T-helper 2 cell (primary cell): Measurements from ENCODE around the gene HNRNPK.

Experiments
- DNase-seq, 5 experiments: peaks; one replicate each; pipeline versions ENCODE4 v3.0.0 to v3.0.0-alpha.2; 2012 to 2022
- total RNA-seq, 2 donors: gene quantifications; one replicate each; lab custom pipeline; 2026; lab: John Stamatoyannopoulos, UW

HNRNPK gene
- 765 to 828 reads per million in 2 donors for total RNA-seq

DNA sequence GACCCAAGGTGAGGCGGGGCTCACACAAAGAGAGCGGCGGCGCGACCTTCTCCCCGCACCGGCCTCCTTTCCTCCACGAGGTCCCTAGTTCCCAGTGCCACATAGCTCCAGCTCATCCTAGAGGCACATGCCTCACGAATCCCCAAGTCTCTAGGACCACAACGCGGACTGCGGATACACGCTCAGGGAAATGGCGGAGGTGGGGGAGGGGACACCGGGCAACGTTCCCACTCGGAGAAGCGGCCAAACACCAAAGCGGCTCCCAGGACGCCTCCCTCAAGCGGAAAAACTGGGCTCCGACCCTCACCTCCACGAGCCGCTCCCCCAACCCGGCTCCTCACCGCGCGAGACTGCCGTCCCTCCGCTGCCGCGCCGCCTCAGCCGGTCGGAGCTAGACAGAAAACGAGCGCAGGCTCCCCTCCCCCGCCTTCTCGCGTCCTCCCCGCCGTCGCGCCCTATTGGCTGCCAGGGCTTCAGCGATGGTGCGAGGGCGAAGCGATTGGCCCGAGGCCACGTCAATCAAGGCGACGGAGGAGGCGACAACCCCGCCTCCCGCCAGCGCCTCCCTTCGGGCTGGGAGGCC lies at the start of gene HNRNPK:
Gene HNRNPK (minus strand): TSS at position 404 of the 583 bp plus-strand sequence. CDS start 1,963 bp downstream, outside the sequence.
- peak; percentile 99 to 100 (median 99) for DNase-seq

DNA sequence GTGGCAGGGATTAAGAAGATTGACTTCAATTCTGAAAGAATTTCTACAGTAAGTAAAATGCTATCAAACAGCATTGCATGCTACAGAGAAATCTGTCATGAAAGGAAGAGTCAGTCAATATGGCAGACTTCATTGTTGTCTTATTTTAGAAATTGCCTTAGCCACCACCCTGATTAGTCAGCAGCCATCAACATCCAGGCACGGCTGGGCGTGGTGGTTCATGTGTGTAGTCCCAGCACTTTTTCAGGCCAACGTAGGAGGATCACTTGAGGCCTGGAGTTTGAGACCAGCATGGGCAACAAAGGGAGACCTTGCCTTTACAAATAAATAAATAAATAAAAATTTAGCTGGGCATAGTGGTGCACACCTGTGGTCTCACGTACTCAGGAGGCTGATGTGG lies 47.2 kb upstream of the HNRNPK start:
- DNase-seq = no peak

DNA sequence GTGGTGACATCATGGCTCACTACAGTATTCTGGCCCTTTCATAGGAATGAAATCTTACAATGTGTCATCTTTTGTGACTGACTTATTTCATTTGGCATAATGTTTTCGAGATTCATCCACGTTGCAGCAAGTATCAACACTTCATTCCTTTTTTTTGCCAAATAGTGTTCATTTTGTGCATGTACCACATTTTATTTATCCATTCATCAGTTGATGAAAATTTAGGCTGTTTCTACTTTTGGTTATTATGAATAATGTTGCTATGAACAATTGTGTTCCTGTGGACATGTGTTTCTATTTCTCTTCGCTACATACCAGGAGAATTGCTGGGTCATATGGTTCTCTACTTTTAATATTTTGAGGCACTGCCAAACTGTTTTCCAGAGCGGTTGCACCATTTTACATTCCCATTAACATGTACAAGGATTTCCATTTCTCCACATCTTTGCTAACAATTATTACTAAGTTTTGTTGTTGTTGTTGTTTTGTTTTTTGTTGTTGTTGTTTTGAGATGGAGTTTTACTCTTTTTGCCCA lies 44.1 kb upstream of the HNRNPK start:
- DNase-seq = no peak

DNA sequence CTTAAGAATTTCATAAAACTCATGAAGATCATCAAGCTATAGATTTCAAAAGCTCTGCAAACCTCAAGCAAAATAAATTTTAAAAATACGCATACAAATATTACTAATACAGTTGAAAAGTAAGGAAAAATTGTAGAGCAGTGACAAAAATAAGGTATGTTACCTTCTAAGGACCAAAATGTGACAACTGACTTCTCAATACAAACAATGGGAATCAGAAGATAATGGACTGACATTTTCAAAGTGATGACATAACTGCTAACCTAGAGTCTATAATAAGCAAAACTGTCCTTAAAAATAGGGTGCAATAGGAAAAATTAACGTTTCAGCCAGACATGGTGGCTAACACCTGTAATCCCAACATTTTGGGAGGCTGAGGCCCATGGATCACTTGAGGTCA lies 27.6 kb upstream of the HNRNPK start:
- DNase-seq = no peak

DNA sequence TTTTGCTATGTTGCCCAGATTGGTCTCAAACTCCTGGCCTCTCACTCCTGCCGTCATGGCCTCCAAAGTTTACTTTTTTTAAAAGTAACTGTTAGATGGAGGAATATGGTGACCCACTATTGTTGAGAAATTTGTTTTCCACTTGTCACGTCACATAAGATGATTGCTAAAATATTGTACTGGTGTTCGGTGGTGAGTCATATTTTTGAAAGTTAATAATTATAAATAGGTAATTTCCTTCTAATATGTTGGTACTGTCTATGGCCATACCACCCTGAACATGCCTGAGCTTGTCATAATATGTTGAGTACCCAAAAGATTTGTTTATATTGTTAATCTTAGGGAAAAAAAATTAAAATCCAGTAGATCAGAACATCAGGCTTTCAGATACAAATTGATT lies 23.2 kb upstream of the HNRNPK start:
- no peak for DNase-seq

DNA sequence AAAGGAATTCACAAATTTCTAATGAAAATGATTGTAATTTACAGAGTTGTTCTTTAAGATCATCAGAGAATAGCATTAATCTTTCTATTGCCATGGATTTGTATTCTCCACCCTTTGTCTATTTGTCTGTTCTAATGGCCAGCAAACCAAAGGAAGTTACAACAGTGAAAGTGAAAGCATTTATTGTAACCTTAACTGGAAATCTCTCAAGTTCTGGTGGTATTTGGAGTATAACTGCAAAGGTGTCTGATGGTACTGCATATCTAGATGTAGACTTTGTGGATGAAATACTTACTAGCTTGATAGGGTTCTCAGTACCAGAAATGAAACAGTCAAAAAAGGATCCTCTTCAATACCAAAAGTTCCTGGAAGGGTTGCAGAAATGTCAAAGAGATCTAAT lies 22.3 kb upstream of the HNRNPK start:
- DNase-seq = peak in 1 of 5 experiments; percentile 53

DNA sequence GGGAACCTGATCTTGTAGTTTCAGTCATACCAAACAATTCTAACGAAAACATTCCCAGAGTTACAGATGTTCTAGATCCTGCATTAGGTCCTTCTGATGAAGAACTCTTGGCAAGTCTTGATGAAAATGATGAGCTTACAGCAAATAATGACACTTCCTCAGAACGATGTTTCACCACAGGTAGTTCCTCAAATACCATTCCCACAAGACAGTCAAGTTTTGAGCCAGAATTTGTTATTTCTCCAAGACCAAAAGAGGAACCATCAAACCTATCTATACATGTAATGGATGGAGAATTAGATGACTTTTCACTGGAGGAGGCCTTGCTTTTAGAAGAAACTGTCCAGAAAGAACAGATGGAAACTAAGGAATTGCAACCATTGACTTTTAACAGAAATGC lies 21.6 kb upstream of the HNRNPK start:
- no peak for DNase-seq

DNA sequence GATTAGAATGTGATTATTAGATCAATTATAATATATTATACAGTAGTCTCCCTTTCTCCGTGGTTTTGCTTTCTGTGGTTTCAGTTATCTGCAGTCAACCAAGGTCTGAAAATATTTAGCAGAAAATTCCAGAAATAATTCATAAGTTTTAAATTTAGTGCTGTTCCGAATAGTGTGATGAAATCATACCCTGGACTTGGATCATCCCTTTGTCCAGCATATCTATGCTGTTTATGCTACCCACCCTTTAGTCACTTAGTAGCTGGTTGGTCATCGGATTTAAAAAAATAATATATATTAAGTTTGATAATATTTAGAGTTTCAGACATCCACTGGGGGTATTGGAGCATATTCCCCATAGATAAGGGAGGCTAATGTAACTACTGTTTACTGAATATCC lies 20.2 kb upstream of the HNRNPK start:
- DNase-seq = no peak

DNA sequence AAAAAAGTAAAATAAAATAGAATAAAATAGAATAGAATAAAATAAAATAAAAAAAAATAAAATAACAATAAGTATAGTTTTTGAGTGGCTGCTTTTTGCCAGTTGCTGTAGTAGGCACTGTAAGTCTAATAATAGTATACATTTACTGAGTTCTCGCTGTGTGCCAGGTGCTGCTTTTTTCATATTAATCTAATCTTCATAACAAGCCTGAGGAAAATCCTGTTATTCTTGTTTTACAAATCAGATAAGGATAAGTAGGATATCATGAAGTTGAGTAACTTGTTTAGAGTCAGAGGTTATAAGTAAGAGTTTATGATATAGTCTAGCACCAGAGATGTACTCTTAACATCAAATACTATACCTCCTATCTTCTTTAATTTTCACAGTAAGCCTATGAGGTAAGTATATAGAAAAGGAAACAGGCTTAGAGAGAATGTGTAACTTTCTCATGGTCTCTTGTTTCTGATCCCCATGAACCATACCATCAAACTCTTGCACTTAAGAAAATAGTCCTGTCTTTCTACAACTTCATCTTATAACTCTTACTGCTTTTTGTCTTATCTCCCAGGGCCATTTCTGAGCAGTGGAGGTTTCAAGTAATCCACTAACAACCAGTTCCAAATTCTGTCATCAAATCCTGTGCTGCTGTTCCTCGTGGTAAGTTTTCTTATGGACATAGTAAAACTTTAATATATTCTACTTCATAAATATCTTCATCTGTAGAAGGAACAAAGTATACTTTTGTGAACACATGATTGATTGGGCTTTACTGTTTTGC lies 19.3 kb upstream of the HNRNPK start:
- no peak for DNase-seq

DNA sequence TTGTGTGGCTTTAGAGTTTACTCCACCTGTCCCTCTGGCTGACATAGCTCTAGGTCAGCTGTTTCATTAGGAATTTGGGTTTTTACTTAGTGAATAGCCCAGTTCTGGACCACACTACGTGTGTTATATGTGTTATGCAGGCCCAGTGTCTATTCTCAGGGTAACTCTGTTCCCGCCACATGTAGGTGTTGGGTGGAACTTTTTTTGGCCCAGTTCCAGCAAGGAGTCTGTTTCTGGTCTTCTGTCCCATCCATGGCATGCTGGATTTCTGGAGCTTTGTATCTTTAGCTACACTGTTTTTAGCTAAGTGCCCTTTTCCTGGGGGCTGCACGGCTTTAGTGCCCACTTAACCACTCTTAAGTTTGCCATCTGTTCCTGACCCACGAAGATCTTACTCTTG lies 16.1 kb upstream of the HNRNPK start:
- no peak for DNase-seq

DNA sequence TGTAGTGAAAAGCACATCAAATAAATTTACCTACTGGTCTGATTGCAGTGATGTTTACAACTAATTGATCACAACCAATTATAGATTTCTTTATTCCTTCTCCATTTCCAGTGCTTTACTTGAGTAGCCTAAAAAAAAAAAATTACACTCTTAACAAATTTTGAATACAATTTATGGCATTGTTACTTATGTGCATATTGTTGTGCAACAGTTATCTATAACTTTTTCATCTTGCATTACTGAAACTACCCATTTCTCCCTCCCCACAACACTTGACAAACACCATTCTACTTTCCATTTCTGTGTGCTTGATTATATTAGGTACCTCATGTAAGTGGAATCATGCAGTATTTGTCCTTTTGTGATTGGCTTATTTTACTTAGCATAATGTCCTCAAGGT lies 12.9 kb upstream of the HNRNPK start:
- no peak for DNase-seq

DNA sequence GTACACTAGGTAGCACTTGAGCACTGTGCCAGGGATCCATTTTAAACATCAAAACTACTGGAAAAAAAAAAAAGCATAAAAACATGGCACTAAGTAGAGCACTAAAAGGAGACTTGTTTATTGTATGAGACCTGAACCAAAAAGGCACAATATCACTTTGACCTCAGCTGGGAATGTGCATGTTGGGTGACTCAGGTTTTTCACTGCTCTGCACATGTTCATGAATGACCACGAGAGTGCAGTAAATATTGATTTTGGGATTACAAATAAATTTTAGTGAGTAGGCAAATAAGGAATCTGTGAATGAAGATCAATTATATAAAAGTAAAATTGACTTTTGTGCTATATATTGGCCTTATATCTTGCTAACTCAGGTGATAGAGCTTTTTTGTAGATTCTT lies 12.4 kb upstream of the HNRNPK start:
- DNase-seq = no peak

DNA sequence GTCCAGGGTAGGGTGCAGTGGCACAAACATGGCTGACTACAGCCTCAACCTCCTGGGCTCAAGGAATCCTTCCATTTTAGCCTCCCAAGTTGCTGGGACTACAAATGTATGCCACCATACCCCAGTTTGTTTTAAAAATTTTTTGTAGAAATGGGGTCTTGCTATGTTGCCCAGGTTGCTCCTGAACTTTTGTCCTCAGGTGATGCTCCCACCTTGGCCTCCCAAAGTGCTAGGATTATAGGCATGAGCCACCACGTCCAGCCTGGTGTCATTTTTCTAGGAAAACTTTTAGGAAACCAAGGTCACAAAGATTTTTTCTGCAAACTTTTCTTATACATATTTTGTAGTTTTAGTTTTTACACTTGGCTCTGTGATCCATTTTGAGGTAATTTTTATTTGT lies 11.3 kb upstream of the HNRNPK start:
- no peak for DNase-seq

DNA sequence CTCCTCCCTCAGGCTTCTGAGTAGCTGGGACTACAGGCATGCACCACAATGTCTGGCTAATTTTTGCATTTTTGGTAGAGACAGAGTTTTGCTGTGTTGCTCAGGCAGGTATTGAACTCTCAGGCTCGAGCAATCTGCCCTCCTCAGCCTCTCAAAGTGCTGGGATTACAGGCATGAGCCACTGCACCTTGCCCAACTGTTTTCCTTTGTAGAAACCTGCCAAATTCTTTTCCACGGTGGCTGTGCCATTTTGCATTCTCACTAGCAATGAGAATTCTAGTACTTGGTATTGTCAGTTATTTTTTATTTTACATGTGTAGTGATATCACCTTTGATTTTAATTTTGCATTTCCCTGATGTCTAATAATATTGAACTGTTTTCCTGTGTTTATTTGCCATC lies 8.4 kb upstream of the HNRNPK start:
- DNase-seq = no peak

DNA sequence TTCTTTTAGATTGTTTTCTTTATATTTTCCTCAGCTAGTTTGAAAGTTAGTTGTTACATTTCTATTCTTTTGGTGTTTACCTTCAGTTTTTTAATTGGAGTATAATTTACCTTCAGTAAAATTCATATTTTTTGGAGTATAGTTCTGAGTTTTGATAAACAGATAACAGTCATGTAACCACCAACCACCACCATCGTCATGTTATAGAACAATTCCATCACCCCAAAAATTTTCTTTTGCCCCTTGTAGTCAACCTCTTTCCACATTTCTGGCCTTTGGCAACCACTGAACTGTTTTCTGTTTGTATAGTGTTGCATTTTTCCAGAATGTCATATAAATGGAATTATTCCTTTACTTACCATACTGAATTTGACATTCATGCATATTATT lies 7.4 kb upstream of the HNRNPK start:
- DNase-seq = no peak

DNA sequence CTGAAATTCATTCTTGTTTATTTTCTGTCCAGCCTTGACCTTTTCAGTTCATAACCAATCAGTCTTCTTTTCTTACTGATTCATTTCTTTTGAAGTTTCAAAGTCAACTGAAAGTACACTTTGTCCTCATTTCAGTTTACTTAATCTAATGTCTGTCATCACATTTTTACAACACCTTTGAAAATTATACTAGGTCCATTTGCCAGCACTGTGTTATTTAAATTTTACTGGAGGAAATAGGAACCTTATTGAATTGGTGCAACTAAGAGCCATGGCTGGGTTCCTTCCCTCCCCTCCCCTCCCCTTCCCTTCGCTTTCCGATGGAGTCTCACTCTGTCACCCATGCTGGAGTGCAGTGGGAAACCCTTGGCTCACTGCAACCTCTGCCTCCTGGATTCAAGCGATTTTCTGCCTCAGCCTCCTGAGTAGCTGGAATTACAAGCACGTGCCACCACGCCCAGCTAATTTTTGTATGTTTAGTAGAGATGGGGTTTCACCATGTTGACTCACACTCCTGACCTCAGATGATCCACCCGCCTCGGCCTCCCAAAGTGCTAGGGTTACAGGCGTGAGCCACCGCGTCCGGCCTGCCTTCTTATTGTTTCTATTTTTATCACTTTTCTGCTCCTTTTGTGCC lies 6.9 kb upstream of the HNRNPK start:
- no peak for DNase-seq

DNA sequence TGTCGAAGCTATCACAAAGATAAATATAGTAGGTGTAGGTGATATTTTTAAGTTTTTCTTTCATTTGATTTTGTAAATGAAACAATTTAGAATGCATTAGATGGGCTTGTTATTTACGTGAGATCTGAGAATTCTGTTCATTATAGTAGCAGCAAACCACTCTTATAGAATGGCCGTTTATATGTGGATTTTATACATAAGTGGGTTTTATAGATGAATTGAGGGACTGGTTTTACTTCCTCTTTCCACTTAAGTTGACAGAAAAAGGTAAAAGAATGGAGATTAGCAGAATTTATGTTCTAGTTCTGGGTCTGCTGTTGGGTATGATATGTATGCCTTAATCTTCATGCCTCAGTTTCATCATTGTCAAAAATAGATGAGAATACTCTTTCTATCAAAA lies 6.2 kb upstream of the HNRNPK start:
- DNase-seq = no peak

DNA sequence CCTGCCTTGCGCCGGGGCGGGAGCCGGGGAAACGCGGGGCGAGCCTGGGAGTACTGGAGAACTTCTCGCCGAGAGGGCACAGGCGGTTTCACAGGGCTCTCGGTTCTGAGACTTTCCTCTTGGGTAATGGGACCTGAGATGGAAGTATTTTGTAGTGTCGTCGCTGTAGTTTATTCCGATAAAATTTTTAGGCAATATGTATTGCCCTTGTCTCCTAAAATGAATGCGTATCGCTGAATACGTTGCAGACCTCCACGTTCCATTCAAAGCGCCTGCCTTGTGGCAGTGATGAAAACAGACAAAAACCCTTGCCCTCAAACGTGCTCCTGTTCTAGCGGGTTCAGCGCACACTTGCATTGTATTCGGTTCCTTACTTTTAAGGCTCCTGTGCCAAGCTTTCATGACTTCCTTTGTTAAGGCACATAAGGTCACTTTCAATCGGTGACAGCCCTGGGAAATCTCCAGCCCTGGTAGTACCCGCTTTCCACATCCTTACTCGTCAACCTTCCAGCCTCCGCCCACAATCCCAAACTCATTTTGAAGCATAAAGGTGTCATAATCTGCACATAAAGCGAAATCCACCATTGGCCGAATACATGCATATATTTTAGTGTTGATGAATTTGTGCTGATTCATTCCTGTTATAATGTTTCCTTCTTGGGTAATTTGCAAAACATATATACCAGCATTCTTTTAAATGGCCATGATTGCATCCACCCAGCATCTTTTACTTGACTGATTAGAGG lies 1.3 kb upstream of the HNRNPK start:
- peak in 1 of 5 experiments; percentile 63 for DNase-seq

DNA sequence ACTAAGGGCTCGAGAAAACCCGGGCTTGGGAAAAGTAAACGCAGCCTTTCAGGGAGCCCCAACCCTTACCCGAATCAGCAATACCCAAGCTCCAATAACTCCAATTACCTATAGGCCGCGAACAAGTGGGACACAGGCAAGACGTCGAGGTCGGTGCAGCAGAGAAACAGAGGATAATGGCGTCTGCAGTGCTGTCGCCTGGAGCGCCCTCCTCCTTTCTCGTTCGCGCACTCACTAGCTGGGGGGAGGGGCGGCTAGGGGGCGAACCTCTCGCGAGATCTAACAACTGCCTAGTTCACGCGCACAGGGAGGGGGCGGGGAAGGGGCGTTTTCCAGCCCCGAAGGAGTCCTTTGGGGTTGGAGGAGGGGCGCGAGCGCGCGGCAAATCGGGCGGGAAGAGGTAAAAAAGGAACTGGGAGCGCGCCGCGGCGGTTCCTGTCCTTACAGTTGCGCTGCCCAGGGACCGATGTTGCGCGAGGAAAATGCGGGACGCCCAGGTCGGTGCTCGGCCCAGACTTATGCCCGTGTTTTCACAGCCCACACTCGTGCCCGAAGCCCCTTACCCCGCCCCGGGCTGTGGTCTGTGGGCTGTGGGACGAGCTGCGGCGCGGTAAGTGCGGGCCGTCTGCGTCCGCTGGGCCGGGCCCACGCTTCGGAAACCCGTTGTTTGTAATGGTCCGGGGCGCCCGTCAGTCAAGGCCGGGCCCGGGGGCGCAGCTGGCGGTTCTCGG lies 545 bp upstream of the HNRNPK start, which contains the start of gene RMI1:
Gene RMI1 (plus strand): TSS at position 411 of the 731 bp plus-strand sequence. CDS start 20,182 bp downstream, outside the sequence.
- DNase-seq = peak; percentile 98 to 100 (median 99)

DNA sequence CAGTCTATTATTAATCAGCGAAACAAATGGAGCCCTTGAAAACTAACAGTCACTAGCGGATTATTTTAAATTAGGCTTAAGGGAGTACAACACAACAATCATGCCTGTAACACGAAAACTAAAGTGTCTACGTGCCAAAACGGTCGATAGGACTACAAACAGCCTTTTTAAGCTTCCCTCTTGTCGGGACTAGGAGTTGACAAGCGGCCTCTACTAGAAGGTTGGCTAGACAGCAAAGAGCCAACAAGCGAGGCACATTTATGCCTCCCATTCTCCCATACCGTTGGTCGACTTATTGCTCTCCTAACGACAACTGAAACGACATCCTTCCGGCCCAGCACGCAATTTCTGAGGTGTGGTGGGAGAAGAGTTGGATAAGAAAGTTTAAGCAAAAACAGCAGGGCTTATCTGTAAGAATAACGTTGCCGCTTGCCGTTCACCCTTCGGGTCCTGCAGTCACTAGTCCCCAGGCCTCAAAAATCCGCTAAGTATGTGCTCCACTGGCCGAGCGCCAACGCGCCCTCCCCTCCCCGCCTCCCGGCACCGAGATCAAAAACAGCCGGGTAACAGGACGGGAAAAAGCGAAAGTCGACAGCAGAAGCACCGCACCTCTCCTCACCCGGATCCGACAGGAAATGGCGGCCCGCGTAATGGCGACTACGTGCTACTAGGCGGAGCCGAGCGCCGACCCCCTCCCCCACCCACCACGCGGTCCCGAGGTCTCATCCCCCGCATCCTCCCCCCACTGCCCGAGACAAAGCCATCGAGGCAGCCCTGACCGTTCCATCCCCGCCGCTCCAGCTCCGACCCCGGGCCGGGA lies 813 bp downstream of the HNRNPK start:
- peak; percentile 77 to 93 (median 86) for DNase-seq

DNA sequence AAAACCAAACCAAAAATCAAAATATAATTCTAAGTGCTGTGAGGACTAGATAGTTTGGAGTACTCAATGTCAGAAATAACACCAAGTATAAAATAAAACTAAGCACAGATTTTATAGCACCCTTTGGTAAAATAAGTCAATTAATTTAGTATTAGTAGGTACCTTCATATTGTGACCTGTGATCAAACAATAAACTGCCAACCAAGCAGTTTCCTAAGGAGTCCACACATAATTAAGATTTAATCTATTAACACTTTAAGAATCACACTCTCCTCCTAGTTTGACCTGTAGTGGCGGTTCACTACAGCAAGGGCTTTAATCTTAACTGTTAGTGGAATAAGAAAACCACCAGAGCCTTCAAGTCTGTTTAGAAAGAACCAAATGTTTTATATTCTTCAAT lies 2.8 kb downstream of the HNRNPK start:
- no peak for DNase-seq
